AG09309 (cell line): ENCODE data around the gene AGBL4.

Experiments used
- DNase-seq: peaks from one replicate; pipeline ENCODE4 v3.0.0-alpha.2; 2010; ENCODE audit warnings: low read depth
- H3K4me3 ChIP-seq: 2 replicates; pipeline ENCODE4 v1.5.1; 2011; ENCODE audit warnings: mild to moderate bottlenecking, low read depth, low read length, moderate library complexity; ENCODE audit not compliant: control insufficient read depth
- TF ChIP-seq, protein P1 (sequence below): IDR thresholded peaks from 2 replicates; pipeline ENCODE4 v1.5.1; 2011; ENCODE audit warnings: mild to moderate bottlenecking, low read depth, low read length, inconsistent platforms; ENCODE audit not compliant: insufficient read depth, control insufficient read depth; ENCODE audit errors: missing control alignments

AGBL4 gene

GRCh38 chr1:49416758-49417157, 607.0 kb downstream of the AGBL4 start:
- no peak overlapping the region for H3K4me3 ChIP-seq
- no peak for DNase-seq
- TF ChIP-seq, protein P1, sequence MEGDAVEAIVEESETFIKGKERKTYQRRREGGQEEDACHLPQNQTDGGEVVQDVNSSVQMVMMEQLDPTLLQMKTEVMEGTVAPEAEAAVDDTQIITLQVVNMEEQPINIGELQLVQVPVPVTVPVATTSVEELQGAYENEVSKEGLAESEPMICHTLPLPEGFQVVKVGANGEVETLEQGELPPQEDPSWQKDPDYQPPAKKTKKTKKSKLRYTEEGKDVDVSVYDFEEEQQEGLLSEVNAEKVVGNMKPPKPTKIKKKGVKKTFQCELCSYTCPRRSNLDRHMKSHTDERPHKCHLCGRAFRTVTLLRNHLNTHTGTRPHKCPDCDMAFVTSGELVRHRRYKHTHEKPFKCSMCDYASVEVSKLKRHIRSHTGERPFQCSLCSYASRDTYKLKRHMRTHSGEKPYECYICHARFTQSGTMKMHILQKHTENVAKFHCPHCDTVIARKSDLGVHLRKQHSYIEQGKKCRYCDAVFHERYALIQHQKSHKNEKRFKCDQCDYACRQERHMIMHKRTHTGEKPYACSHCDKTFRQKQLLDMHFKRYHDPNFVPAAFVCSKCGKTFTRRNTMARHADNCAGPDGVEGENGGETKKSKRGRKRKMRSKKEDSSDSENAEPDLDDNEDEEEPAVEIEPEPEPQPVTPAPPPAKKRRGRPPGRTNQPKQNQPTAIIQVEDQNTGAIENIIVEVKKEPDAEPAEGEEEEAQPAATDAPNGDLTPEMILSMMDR: no peak

GRCh38 chr1:49408346-49408745, 615.4 kb downstream of the AGBL4 start:
- TF ChIP-seq, protein P1: no peak
- H3K4me3 ChIP-seq: no peak overlapping the region
- DNase-seq: no peak

GRCh38 chr1:49397086-49397485, 626.7 kb downstream of the AGBL4 start:
- H3K4me3 ChIP-seq: no peak overlapping the region
- no peak for DNase-seq
- TF ChIP-seq, protein P1: no peak

DNA sequence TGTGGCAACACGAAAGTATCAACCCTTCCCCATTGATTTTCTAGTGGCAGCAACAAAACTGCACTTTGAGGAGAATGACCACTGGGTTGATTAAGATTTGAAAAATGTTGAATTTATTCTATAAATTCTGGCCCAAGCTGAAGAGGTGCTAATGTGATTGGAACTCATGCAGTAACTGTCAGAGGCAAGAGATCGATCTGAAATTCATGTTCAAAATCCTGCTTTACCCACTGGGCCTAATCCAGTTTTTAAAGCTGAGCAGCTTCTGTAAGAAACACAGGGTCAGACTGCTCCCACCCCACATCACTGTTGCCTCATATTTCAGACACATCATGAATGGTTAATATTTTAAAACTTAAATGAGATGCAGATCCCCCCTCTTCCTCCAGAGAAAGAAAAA, 629.6 kb downstream of the AGBL4 start:
- DNase-seq: no peak
- no peak overlapping the region for H3K4me3 ChIP-seq
- TF ChIP-seq, protein P1: no peak

- TF ChIP-seq, protein P1: no peak
- no peak overlapping the region for H3K4me3 ChIP-seq
- DNase-seq: no peak
These were observed 634.1 kb downstream of the AGBL4 start for GRCh38 chr1:49389699-49390098.

DNA sequence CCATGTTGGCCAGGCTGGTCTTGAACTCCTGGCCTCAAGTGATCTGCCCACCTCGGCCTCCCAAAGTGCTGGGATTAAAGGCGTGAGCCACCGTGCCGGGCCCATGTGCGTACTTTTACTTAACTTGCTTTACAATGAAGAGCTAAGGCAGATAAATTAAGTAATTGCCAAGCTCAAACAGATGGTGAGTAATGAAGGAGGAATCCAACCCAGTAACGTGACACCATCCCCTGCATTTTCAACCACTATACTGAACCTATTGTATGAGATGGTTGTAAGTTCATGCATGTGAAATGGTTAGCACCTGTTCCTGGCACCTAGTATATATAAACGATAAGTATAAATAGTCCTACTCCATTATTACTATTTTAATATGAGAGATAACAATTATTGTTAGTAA, 659.1 kb downstream of the AGBL4 start:
- H3K4me3 ChIP-seq: no peak overlapping the region
- no peak for DNase-seq
- TF ChIP-seq, protein P1: no peak

DNA sequence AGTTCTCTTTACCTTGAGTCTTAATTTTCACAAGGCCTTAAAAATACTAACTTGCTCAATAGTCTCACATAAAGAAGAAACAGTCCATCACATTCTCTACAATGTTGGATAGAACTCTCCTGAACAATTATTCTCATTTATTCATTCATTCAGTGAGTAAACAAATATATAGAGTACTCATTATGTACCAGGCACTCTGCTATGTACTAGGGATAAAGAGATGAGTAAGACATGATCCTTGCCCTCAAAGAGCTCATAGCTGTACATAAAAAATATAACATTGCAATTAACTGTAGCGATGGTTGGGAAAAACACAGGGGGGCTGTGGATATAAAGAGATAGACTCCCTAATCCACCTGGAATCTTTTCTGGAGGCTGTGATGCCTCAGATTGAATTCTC, 660.1 kb downstream of the AGBL4 start:
- no peak for DNase-seq
- no peak overlapping the region for H3K4me3 ChIP-seq
- TF ChIP-seq, protein P1: no peak
